Hypothalamus (tissue), 51 donors: ENCODE measurements around the gene MOSPD3.
"Not testable (repeated sequence)": the region's sequence is repeated elsewhere in the genome, so short reads cannot be mapped to it uniquely, and the experiment has no call there.

Experiments
- DNase-seq, 51 donors: peaks; one replicate each; lab custom pipeline; 2025; lab: John Stamatoyannopoulos, UW

Gene MOSPD3

DNA sequence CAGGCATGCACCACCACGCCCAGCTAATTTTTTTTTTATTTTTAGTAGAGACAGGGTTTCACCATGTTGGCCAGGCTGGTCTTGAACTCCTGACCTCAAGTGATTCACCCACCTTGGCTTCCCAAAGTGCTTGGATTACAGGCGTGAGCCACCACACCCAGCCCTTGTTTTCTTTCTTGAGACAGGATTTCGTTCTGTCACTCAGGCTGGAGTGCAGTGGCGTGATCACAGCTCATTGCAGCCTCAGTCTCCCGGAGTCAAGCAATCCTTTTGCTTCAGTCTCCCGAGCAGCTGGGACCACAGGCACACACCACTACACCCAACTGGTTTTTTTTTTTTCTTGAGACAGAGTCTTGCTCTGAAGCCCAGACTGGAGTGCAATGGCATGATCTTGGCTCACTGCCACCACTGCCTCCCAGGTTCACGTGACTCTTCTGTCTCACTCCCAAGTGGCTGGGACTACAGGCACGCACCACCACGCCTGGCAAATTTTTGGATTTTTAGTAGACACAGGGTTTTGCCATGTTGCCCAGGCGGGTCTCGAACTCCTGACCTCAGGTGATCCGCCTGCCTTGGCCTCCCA is 49.9 kb downstream of the MOSPD3 start:
- DNase-seq = not testable (repeated sequence)
